HG03469 (cell line): ENCODE results near the gene EIF5.

Experiments used
- ATAC-seq: cut with Tn5 transposase; IDR thresholded peaks from one replicate; pipeline ENCODE4 v1.9.1; 2021; ENCODE audit warnings: mild to moderate bottlenecking, moderate library complexity, moderate number of reproducible peaks; ENCODE audit not compliant: unreplicated experiment

Gene EIF5

GRCh38 chr14:103308717-103309616, 25.1 kb upstream of the EIF5 start:
- no peak for ATAC-seq

- ATAC-seq: no peak
Measured at GRCh38 chr14:103310576-103311095, 23.4 kb upstream of the EIF5 start.

- ATAC-seq: no peak
Measured at GRCh38 chr14:103311171-103311997, 22.7 kb upstream of the EIF5 start.

- ATAC-seq: no peak
Measured at GRCh38 chr14:103312006-103312635, 21.9 kb upstream of the EIF5 start.

- ATAC-seq: no peak
Measured at GRCh38 chr14:103313704-103314103, 20.3 kb upstream of the EIF5 start.

GRCh38 chr14:103314496-103315277, 19.4 kb upstream of the EIF5 start:
- no peak for ATAC-seq

GRCh38 chr14:103315351-103315911, 18.6 kb upstream of the EIF5 start:
- ATAC-seq: no peak

GRCh38 chr14:103315941-103316340, 18.1 kb upstream of the EIF5 start:
- ATAC-seq: no peak

GRCh38 chr14:103316721-103317121, 17.3 kb upstream of the EIF5 start:
- ATAC-seq: no peak

GRCh38 chr14:103317251-103317650, 16.8 kb upstream of the EIF5 start:
- no peak for ATAC-seq

- ATAC-seq: no peak
Measured at GRCh38 chr14:103317976-103318580, 16.0 kb upstream of the EIF5 start.

- no peak for ATAC-seq
Measured at GRCh38 chr14:103318750-103319419, 15.2 kb upstream of the EIF5 start.

GRCh38 chr14:103319422-103319821, 14.6 kb upstream of the EIF5 start:
- ATAC-seq: no peak

GRCh38 chr14:103326078-103326477, 8.0 kb upstream of the EIF5 start:
- no peak for ATAC-seq

- no peak for ATAC-seq
Measured at GRCh38 chr14:103328941-103329340, 5.1 kb upstream of the EIF5 start.

GRCh38 chr14:103329401-103330347, 4.4 kb upstream of the EIF5 start:
- ATAC-seq: no peak

GRCh38 chr14:103330536-103330935, 3.5 kb upstream of the EIF5 start:
- no peak for ATAC-seq
